SU-DHL-6 (cell line): Measurements from ENCODE around the gene WIPF3.

Source experiments
- H2AFZ ChIP-seq: fragments of 200-600 bp; sonication (generic); 2 replicates; pipeline ENCODE4 v1.6.1; 2014; ENCODE audit warnings: low read depth, mild to moderate bottlenecking, moderate library complexity, mixed read lengths, antibody characterized with exemption, low read length; ENCODE audit not compliant: severe bottlenecking
- H3F3A ChIP-seq: fragments of 200-600 bp; shearing (Covaris generic); 2 replicates; pipeline ENCODE4 v1.6.0; 2016; ENCODE audit warnings: antibody characterized with exemption, mild to moderate bottlenecking; ENCODE audit not compliant: insufficient read depth
- H3K27ac ChIP-seq: fragments of 200-600 bp; sonication (generic); 2 replicates; pipeline ENCODE4 v1.5.1; 2016; ENCODE audit warnings: low read depth, mild to moderate bottlenecking, low read length, moderate library complexity, mixed read lengths
- H3K27me3 ChIP-seq: fragments of 200-600 bp; sonication (generic), shearing (Covaris generic); 2 replicates; pipeline ENCODE4 v1.6.0; 2014; ENCODE audit warnings: mild to moderate bottlenecking, low read length
- H3K36me3 ChIP-seq: fragments of 200-600 bp; sonication (generic); 2 replicates; pipeline ENCODE4 v1.6.1; 2014; ENCODE audit warnings: mild to moderate bottlenecking, low read length, mixed read lengths
- H3K4me2 ChIP-seq: fragments of 300-600, 200-600 bp; shearing (Covaris generic), sonication (generic); 2 replicates; pipeline ENCODE4 v1.6.0; 2014; ENCODE audit warnings: low read length, low read depth, mild to moderate bottlenecking; ENCODE audit not compliant: poor library complexity, severe bottlenecking
- H3K4me3 ChIP-seq: fragments of 200-600 bp; sonication (generic); 2 replicates; pipeline ENCODE4 v1.5.1; 2014; ENCODE audit warnings: antibody characterized with exemption, low read length, mild to moderate bottlenecking, mixed read lengths; ENCODE audit not compliant: insufficient read depth, poor library complexity, severe bottlenecking
- H3K79me2 ChIP-seq: fragments of 200-600 bp; sonication (generic); 2 replicates; pipeline ENCODE4 v1.6.1; 2014; ENCODE audit warnings: mild to moderate bottlenecking, low read length, moderate library complexity; ENCODE audit not compliant: insufficient read depth
- H3K9ac ChIP-seq: fragments of 200-600 bp; sonication (generic); 2 replicates; pipeline ENCODE4 v1.7.0; 2014; ENCODE audit warnings: mild to moderate bottlenecking, low read length
- H3K9me2 ChIP-seq: fragments of 200-600 bp; sonication (generic); replicated peaks from 2 replicates; pipeline ENCODE4 v1.6.1; 2014; ENCODE audit warnings: low read length; ENCODE audit not compliant: insufficient read depth
- H3K9me3 ChIP-seq: fragments of 200-600 bp; sonication (generic); 2 replicates; pipeline ENCODE4 v1.6.1; 2014; ENCODE audit warnings: low read length, mixed read lengths; ENCODE audit not compliant: insufficient read depth
- H4K20me1 ChIP-seq: fragments of 200-600 bp; sonication (generic); 2 replicates; pipeline ENCODE4 v1.6.1; 2014; ENCODE audit warnings: low read depth, mild to moderate bottlenecking, antibody characterized with exemption, low read length, moderate library complexity, mixed read lengths
- EZH2phosphoT487 ChIP-seq: fragments of 200-600 bp; sonication (generic), shearing (Covaris generic); conservative IDR thresholded peaks from 2 replicates; pipeline ENCODE4 v1.6.1; 2018; ENCODE audit warnings: mild to moderate bottlenecking, antibody characterized with exemption, low read length, moderate library complexity, mixed read lengths
- TF ChIP-seq, protein P1 (sequence below): fragments of 200-600 bp; sonication (generic); IDR thresholded peaks from one replicate; pipeline ENCODE4 v1.5.1; 2017; ENCODE audit warnings: antibody characterized with exemption, mild to moderate bottlenecking, low read length, moderate library complexity; ENCODE audit not compliant: insufficient read depth, poor library complexity, severe bottlenecking

WIPF3 gene

DNA sequence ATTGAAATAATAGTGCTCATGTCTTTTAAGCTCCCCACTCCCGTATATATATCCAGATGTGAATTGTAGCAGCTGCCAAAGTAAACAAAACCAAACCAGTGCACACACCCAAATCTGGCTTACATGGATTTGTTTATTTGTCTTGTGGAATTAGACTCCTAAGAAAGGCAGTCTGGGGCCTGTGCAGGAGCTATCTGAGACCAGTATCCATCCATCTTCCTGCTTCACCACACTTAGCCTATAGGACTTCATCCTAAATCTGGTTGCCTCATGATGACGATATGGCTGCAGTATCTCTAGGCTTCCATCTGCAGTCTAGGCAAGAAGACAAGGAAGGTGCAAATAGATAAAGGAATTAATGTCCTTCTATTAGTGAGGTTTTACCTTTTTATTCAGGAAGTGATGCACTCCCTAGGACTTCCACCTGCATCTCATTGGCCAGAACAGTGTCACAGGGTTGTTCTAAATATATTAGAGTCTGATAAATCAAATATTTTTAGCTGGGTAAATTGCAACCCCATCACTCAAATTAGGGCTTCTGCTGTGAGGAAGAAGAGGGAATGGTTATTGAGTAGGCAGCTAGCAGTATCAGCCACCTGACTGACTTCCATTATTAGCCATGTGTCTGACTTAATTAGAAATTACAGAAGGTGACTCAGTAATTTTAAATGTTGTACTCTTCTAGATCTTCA lies 6.0 kb downstream of the WIPF3 start:
- Histone ChIP-seq H3K36me3 (no peaks in the 10 kb centered on the region), H4K20me1 (no peaks in the 10 kb centered on the region), H3K27ac (no peak overlapping the region), H3K9ac (no peak overlapping the region), H3F3A (no peaks in the 10 kb centered on the region), H3K4me2 (no peak overlapping the region), H3K27me3 (no peaks in the 10 kb centered on the region), H3K79me2 (no peaks in the 10 kb centered on the region), H2AFZ (no peak overlapping the region), H3K4me3 (no peak overlapping the region), H3K9me2 (no peaks in the 10 kb centered on the region), H3K9me3 (no peaks in the 10 kb centered on the region)
- no peak for TF ChIP-seq EZH2phosphoT487
- TF ChIP-seq, protein P1, sequence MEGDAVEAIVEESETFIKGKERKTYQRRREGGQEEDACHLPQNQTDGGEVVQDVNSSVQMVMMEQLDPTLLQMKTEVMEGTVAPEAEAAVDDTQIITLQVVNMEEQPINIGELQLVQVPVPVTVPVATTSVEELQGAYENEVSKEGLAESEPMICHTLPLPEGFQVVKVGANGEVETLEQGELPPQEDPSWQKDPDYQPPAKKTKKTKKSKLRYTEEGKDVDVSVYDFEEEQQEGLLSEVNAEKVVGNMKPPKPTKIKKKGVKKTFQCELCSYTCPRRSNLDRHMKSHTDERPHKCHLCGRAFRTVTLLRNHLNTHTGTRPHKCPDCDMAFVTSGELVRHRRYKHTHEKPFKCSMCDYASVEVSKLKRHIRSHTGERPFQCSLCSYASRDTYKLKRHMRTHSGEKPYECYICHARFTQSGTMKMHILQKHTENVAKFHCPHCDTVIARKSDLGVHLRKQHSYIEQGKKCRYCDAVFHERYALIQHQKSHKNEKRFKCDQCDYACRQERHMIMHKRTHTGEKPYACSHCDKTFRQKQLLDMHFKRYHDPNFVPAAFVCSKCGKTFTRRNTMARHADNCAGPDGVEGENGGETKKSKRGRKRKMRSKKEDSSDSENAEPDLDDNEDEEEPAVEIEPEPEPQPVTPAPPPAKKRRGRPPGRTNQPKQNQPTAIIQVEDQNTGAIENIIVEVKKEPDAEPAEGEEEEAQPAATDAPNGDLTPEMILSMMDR, result no peak

DNA sequence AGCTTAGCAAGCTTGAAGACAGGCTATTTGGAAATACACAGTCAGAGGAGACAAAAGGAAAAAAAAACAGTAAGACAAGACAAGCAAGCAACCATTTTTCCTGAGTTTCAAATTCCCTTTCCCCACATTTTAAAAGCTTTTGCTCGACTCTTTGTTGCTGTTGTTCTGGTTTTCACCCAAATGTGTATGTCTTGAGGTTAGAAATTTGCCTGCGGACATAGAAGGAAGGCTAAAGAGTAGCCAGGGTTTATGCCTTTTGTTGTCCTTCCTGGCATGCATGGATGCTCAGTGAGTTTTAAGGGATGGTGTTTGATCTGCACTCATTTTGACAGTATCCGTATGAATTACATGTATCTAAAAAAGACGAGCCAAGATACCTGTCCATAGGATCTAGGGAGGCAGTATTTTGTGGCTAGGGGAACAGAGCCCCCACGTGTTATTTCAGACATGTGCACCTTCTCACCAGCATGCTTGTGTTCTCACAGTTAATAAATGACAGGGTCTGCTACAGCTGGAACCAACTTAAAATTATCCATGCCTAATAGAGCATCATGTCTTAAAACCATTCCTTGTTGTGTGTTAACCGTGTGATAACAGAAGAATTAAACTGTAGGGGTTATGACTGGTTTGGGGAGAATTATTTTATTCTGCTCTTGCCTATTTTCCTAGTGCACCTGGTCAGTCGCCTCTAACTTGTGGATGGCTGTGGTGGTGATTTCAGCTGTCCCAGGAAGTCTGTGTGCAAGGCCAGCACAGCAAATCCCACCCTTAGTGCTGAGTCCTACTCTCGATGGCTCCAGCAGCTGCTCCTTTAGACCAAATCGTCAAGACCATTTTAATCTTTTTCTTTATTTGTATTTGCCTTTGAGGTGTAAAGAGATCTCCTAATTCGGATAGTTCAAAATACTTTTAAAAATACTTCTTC lies 9.1 kb downstream of the WIPF3 start:
- Histone ChIP-seq H3F3A (no peaks in the 10 kb centered on the region), H3K27ac (no peak overlapping the region), H3K36me3 (no peaks in the 10 kb centered on the region), H3K4me3 (no peak overlapping the region), H3K9me3 (no peaks in the 10 kb centered on the region), H4K20me1 (no peaks in the 10 kb centered on the region), H3K9ac (no peak overlapping the region), H3K27me3 (no peaks in the 10 kb centered on the region), H3K4me2 (no peak overlapping the region), H3K9me2 (no peaks in the 10 kb centered on the region), H2AFZ (no peak overlapping the region), H3K79me2 (no peaks in the 10 kb centered on the region)
- TF ChIP-seq, protein P1, result no peak
- no peak for TF ChIP-seq EZH2phosphoT487

DNA sequence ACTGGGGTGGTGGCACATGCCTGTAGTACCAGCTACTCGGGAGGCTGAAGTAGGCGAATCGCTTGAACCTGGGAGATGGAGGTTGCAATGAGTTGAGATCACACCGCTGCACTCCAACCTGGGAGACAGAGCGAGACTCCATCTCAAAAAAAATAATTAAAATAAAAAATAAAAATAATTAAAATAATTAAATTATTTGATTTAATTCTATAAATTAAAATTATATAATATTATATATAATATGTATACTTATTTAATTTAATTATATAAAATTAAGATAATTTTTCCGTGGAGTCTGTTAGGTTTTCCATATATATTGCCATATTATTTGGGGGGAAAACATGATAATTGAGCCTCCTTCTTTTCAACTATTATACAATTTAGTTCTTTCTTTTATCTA lies 12.0 kb downstream of the WIPF3 start:
- Histone ChIP-seq H4K20me1 (no peaks in the 10 kb centered on the region), H3K27ac (no peak overlapping the region), H3K9ac (no peak overlapping the region), H3K4me2 (no peak overlapping the region), H3K4me3 (no peak overlapping the region), H2AFZ (no peak overlapping the region), H3K9me2 (no peaks in the 10 kb centered on the region), H3K79me2 (no peaks in the 10 kb centered on the region), H3K36me3 (no peaks in the 10 kb centered on the region), H3K27me3 (no peaks in the 10 kb centered on the region), H3K9me3 (no peaks in the 10 kb centered on the region), H3F3A (no peaks in the 10 kb centered on the region)
- no peak for TF ChIP-seq EZH2phosphoT487
- TF ChIP-seq, protein P1, result no peak
